BJ (cell line): ENCODE results near the gene MEAK7. TPM values are rescaled to one million over a fixed set of nuclear protein-coding genes. Genes with fewer than 3 reads are reported as not detected.

Experiments
- CTCF ChIA-PET: fragments of 350-600 bp; formaldehyde crosslinking; extraction: SDS; loops from one replicate; lab custom pipeline; 2021; ENCODE audit warnings: antibody characterized with exemption, inconsistent platforms; lab: Yijun Ruan, JAX
- POLR2A ChIA-PET: fragments of 300-600 bp; sonication (Branson Sonifier 250); formaldehyde crosslinking; extraction: SDS; loops from one replicate; lab custom pipeline; 2021; ENCODE audit warnings: antibody characterized with exemption; lab: Charles Lee
- DNase-seq: peaks from one replicate; pipeline ENCODE4 v3.0.0-alpha.2; 2011; ENCODE audit warnings: low read depth
- H3K27me3 ChIP-seq: 2 replicates; pipeline ENCODE4 v1.6.0; 2011; ENCODE audit warnings: low read length; ENCODE audit not compliant: control insufficient read depth, insufficient read depth
- H3K36me3 ChIP-seq: 2 replicates; pipeline ENCODE4 v1.5.1; 2011; ENCODE audit warnings: low read length; ENCODE audit not compliant: control insufficient read depth, insufficient read depth
- H3K4me3 ChIP-seq: 2 replicates; pipeline ENCODE4 v1.5.1; 2011; ENCODE audit warnings: low read depth, mild to moderate bottlenecking, control low read depth, low read length
- CTCF ChIP-seq: IDR thresholded peaks from 2 replicates; pipeline ENCODE4 v1.5.1; 2011; ENCODE audit warnings: low read depth, mild to moderate bottlenecking, control low read depth, inconsistent platforms, low read length, moderate library complexity; ENCODE audit not compliant: insufficient read depth
- polyA plus RNA-seq: library from polyadenylated mRNA; depleted of rRNA; stranded (reverse); fragments of >200 nt; gene quantifications from 2 replicates; pipeline ENCODE4 v1.2.3, GENCODE V29; 2011

Gene MEAK7
- polyA plus RNA-seq, 1 experiment: 41.2 TPM

- no peak overlapping the region for H3K4me3 ChIP-seq
- no peak for DNase-seq
- H3K36me3 ChIP-seq: peaks cover 16% of the 10 kb centered on the region
- POLR2A ChIA-PET: no interaction called here
- H3K27me3 ChIP-seq: no peaks in the 10 kb centered on the region
- CTCF ChIA-PET: interaction anchor here (0.5 to 1.5 kb wide), 5 partner anchors 10 to 1231 kb away, joined by 3 to 4 read pairs (median 3); no protein-coding TSS in a partner anchor
- TF ChIP-seq CTCF: no peak
These were observed 28.1 kb downstream of the MEAK7 start for GRCh38 chr16:84476401-84476800.

GRCh38 chr16:84475643-84476240, 28.7 kb downstream of the MEAK7 start:
- ChIA-PET POLR2A (no interaction called here), CTCF (interaction anchor here (0.5 to 1.1 kb wide), 4 partner anchors 8 to 1231 kb away, joined by 3 to 4 read pairs (median 4); no protein-coding TSS in a partner anchor)
- DNase-seq: no peak
- Histone ChIP-seq H3K36me3 (peaks cover 11% of the 10 kb centered on the region), H3K4me3 (no peak overlapping the region), H3K27me3 (no peaks in the 10 kb centered on the region)
- no peak for TF ChIP-seq CTCF

GRCh38 chr16:84471966-84472365, 32.5 kb downstream of the MEAK7 start:
- no peak for DNase-seq
- no peak for TF ChIP-seq CTCF
- H3K4me3 ChIP-seq: no peak overlapping the region
- no peaks in the 10 kb centered on the region for H3K27me3 ChIP-seq
- ChIA-PET POLR2A (no interaction called here), CTCF (interaction anchor here (0.8 kb wide), 1 partner anchor 196 kb away, joined by 3 read pairs; no protein-coding TSS in a partner anchor)
- no peaks in the 10 kb centered on the region for H3K36me3 ChIP-seq

- ChIA-PET POLR2A (no interaction called here), CTCF (no interaction called here)
- Histone ChIP-seq H3K4me3 (no peak overlapping the region), H3K36me3 (no peaks in the 10 kb centered on the region), H3K27me3 (no peaks in the 10 kb centered on the region)
- no peak for TF ChIP-seq CTCF
- no peak for DNase-seq
These were observed 33.1 kb downstream of the MEAK7 start for GRCh38 chr16:84471316-84471715.

- ChIA-PET CTCF (no interaction called here), POLR2A (no interaction called here)
- no peak for DNase-seq
- H3K36me3 ChIP-seq: peaks cover 5% of the 10 kb centered on the region
- H3K27me3 ChIP-seq: no peaks in the 10 kb centered on the region
- no peak overlapping the region for H3K4me3 ChIP-seq
- TF ChIP-seq CTCF: no peak
These were observed 36.8 kb downstream of the MEAK7 start for GRCh38 chr16:84467709-84468108.
